22Rv1 (cell line): Measurements from ENCODE around the gene ZNF224.

Experiments used
- CTCF ChIP-seq: fragments of 450-650 bp; IDR thresholded peaks from 2 replicates; pipeline ENCODE4 v1.5.1; 2017; ENCODE audit warnings: mild to moderate bottlenecking
- ZFX ChIP-seq: fragments of 450-650 bp; IDR thresholded peaks from 2 replicates; pipeline ENCODE4 v1.6.1; 2017; ENCODE audit warnings: antibody characterized with exemption, borderline replicate concordance

- TF ChIP-seq CTCF (no peak), ZFX (no peak)
Observed at GRCh38 chr19:44107751-44108150, 13.6 kb downstream of the ZNF224 start.
